Activated T-cell treated with anti-CD3 and anti-CD28 coated beads, Interleukin-2, amount 50 U/mL, for 4 hours (primary cell): ENCODE measurements around the gene TULP4. TPM values are rescaled to one million over a fixed set of nuclear protein-coding genes. Genes with fewer than 3 reads are reported as not detected.

Experiments used
- ATAC-seq, 2 donors: fragments of 200-7000 bp; cut with Tn5 transposase; one replicate each; pipeline ENCODE4 v1.10.0; 2021
- DNase-seq: peaks from one replicate; pipeline ENCODE4 v3.0.0-alpha.2; 2020
- H3K27me3 Mint-ChIP-seq: one replicate; pipeline ENCODE4 v1.8.0; 2021; ENCODE audit warnings: low read depth, mixed read lengths
- H3K36me3 Mint-ChIP-seq: one replicate; pipeline ENCODE4 v1.8.0; 2022; ENCODE audit warnings: mixed read lengths; ENCODE audit not compliant: insufficient read depth
- H3K4me1 Mint-ChIP-seq: one replicate; pipeline ENCODE4 v1.8.0; 2021; ENCODE audit warnings: low read depth, mixed read lengths
- H3K4me3 Mint-ChIP-seq: one replicate; pipeline ENCODE4 v1.8.0; 2021; ENCODE audit warnings: mild to moderate bottlenecking, moderate library complexity, mixed read lengths
- H3K9me3 Mint-ChIP-seq: one replicate; pipeline ENCODE4 v1.8.0; 2021; ENCODE audit warnings: mixed read lengths
- total RNA-seq, 3 donors: library from RNA; stranded (reverse); gene quantifications; one replicate each; pipeline ENCODE4 v1.2.1, GENCODE V29; 2021

TULP4 gene
- total RNA-seq, 3 donors from 2014 or later = 23.4 to 24.8 (median 23.9) TPM

DNA sequence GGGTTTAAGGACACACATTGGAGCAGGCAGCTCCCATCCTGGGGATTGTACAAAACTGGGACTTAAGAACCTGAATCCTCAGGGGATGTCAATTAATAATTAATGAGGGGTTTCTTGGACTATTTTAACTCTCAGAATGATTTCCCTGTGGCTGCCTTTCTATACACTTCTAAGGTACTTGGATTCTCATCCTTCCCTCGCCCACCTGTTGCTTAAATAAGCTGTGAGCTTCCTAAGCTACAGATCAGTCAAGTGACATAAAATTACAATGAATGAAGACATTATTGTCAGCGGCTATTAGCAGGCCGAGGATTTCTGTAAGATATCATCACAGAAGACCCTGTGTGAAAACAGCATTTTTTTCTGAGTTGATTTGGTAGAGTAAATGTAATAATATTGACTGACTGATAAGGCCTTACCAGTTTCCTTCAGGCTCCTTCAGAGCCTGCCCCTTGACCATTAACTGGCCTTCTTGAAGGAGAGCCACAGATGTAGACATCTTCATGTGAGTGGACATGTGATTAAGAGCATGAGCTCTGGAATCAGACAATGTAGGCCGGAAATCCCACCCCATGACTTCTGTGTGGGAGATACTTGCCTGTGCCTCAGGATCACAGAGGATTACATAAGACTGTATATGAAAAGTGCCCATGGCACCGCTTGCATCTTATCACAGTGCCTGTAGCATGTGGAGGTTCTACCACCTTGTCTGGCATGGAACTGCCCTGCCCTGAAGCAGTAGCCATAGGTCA is 101.7 kb downstream of the TULP4 start:
- Mint-ChIP-seq H3K4me3 (no peak overlapping the region), H3K9me3 (no peaks in the 10 kb centered on the region)
- no peak for ATAC-seq

DNA sequence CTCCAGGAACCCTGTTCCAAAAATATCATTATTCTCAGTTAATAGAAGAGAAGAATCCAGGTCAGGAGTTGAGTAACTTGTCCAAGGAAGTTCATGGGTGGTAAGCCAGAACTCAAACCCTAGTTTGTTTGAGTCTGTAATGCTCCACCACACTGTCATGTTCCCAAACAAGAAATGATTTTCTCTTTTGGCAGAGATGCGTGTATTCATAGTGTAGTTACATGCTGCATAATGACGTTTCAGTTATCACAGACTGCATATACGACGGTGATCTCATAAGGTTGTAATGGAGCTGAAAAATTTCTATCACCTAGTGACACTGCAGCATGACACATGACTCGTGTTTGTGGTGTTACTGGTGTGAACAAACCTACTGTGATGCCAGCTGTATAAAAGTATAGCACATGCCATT is 102.6 kb downstream of the TULP4 start:
- H3K4me3 Mint-ChIP-seq = no peak overlapping the region
- DNase-seq (no peak), ATAC-seq (no peak)
- H3K4me1 Mint-ChIP-seq = no peaks in the 10 kb centered on the region
- peaks cover 27% of the 10 kb centered on the region for H3K36me3 Mint-ChIP-seq
- no peaks in the 10 kb centered on the region for H3K9me3 Mint-ChIP-seq
- H3K27me3 Mint-ChIP-seq = no peaks in the 10 kb centered on the region

More for the DNA sequence above, 101.7 kb downstream of the TULP4 start:
- Mint-ChIP-seq H3K27me3 (no peaks in the 10 kb centered on the region), H3K4me1 (peaks cover 5% of the 10 kb centered on the region), H3K36me3 (peaks cover 22% of the 10 kb centered on the region)
- no peak for DNase-seq

DNA sequence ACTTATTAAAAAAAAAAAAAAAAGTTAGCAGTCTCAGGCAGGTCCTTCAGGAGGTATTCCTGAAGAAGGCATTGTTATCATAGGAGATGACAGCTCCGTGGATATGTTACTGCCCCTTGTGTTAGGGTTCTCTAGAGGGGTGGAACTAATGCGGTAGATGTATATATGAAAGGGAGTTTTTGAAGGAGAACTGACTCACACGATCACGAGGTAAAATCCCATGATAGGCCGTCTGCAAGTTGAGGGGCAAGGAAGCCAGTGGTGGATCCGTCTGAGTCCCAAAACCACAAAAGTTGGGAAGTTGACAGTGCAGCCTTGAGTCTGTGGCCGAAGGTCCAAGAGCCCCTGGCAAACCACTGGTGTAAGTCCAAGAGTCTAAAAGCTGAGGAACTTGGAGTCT is 103.4 kb downstream of the TULP4 start:
- no peaks in the 10 kb centered on the region for H3K4me1 Mint-ChIP-seq
- DNase-seq (no peak), ATAC-seq (no peak)
- H3K27me3 Mint-ChIP-seq = no peaks in the 10 kb centered on the region
- no peaks in the 10 kb centered on the region for H3K9me3 Mint-ChIP-seq
- no peak overlapping the region for H3K4me3 Mint-ChIP-seq
- H3K36me3 Mint-ChIP-seq = peaks cover 27% of the 10 kb centered on the region

DNA sequence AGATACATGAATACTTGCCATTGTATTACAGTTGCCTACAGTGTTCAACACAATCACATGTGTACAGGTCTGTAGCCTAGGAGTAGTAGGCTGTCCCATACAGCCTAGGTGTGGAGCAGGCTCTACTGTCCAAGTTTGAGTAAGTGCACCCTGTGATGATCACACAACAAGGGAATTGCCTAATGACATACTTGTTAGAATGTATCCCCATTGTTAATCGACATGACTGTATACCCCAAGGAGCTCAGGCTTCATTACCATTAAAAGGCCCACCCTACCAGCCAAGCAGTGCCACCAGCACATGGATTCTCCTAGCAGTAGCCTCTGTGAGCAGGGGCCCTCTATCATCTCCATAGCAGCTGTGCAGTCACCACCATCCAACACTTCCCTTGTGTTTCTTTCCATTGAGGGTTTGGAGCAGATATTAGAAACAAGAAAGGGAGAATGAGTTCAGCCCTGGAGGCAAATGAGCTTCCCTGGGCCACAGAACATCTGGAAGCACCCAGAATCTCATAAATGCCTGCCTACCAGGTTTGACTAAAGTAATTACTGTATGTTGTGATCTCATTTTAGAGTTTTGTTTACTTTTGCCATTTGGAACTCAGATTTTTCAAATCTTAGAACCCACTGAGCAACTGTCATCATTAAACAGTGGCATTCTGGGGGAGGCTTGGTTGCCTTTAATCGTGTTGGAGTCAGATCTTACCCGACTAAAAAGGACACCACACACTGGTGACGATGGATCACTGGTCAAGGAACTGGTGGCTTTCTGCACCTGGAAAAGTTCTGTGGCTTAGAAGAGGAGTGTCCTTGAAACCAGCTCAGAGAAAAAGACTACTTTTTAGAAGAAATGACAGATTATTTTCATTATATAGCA is 104.9 kb downstream of the TULP4 start:
- no peak for ATAC-seq
- Mint-ChIP-seq H3K27me3 (no peaks in the 10 kb centered on the region), H3K9me3 (no peaks in the 10 kb centered on the region), H3K4me1 (no peaks in the 10 kb centered on the region), H3K4me3 (no peak overlapping the region), H3K36me3 (peaks cover 27% of the 10 kb centered on the region)
- no peak for DNase-seq

DNA sequence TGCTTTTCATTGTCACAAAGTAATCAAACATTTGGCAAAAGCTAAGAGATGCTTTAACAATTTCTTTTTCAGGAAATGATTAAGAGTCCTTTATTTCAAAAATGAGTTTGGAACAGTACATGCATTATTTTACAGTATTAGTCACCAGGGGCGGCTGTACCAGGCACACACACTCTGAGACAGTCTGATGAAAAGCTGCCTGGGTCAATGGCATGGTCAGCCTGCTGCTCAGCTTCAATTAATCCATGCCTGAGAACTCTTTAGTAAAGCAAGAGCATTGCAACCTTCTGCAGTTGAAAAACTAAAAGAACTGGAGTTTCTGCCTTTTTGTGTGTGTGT is 105.5 kb downstream of the TULP4 start:
- Mint-ChIP-seq H3K4me1 (no peaks in the 10 kb centered on the region), H3K4me3 (no peak overlapping the region), H3K36me3 (peaks cover 27% of the 10 kb centered on the region), H3K9me3 (no peaks in the 10 kb centered on the region), H3K27me3 (no peaks in the 10 kb centered on the region)
- no peak for DNase-seq
- ATAC-seq = no peak

DNA sequence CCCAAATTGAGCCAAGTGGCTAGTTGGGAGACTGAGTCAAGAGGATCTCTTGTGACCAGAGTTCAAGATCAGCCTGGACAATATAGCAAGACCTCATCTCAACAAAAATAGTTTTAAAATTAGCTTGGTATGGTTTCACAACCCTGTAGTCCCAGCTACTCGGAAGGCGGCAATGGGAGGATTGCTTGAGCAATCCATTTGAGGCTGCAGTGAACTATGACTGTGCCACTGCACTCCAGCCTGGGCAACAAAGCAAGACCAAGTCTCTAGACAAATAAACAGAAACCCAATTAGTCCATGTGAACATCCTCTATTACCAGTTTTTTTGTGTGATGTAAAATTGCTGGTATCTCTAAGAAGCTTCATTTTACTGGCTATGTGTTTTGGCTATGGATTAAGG is 106.2 kb downstream of the TULP4 start:
- ATAC-seq (no peak), DNase-seq (no peak)
- no peak overlapping the region for H3K4me3 Mint-ChIP-seq
- H3K27me3 Mint-ChIP-seq = no peaks in the 10 kb centered on the region
- no peaks in the 10 kb centered on the region for H3K9me3 Mint-ChIP-seq
- H3K4me1 Mint-ChIP-seq = no peaks in the 10 kb centered on the region
- H3K36me3 Mint-ChIP-seq = peaks cover 22% of the 10 kb centered on the region

DNA sequence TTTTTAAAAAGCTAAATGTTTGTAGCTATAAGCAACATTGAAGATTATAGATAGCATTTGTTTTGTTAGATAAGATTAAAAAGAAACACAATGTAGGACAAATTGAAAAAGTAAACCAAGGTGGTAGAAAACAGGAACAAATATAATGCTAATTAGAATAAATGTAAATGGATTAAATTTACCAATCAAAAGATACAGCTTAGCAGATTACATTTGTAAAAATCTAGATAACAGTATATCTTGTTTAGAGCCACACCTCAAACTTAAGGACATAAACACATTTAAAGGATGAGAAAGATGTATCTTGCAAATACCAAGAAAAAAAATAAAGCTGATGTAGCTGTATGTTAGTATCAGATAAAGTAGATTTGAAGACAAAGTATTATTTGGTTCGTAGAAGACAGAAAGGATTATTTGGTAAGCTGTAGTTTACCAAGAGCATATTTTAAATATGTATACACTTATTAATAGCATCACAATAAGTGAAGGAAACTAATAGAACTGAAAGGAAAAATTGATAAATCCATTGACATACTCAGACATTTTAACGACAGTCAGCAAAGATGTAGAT is 107.2 kb downstream of the TULP4 start:
- no peaks in the 10 kb centered on the region for H3K4me1 Mint-ChIP-seq
- ATAC-seq = no peak
- H3K4me3 Mint-ChIP-seq = no peak overlapping the region
- no peaks in the 10 kb centered on the region for H3K9me3 Mint-ChIP-seq
- no peaks in the 10 kb centered on the region for H3K27me3 Mint-ChIP-seq
- H3K36me3 Mint-ChIP-seq = peaks cover 21% of the 10 kb centered on the region
- no peak for DNase-seq

DNA sequence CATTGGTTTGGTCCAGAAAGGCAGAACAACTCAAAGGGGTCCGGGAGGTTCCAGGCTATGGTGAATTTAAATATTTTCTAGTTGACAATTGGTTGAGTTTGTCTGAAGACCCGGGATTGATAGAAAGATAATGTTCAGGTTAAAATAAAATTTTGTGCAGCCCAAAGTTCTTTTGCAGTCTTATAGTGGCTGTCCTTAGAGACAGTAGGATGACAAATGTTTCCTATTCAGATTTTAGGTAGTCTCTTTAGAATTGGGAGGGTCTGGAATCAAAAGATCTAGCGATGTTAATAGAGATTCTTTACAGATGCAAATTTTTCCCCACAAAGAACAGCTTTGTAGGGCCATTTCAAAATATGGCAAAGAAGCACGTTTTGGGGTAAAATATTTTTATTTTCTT is 109.1 kb downstream of the TULP4 start:
- H3K27me3 Mint-ChIP-seq = no peaks in the 10 kb centered on the region
- no peaks in the 10 kb centered on the region for H3K4me1 Mint-ChIP-seq
- no peak for DNase-seq
- peaks cover 20% of the 10 kb centered on the region for H3K36me3 Mint-ChIP-seq
- H3K4me3 Mint-ChIP-seq = no peak overlapping the region
- no peaks in the 10 kb centered on the region for H3K9me3 Mint-ChIP-seq
- no peak for ATAC-seq

DNA sequence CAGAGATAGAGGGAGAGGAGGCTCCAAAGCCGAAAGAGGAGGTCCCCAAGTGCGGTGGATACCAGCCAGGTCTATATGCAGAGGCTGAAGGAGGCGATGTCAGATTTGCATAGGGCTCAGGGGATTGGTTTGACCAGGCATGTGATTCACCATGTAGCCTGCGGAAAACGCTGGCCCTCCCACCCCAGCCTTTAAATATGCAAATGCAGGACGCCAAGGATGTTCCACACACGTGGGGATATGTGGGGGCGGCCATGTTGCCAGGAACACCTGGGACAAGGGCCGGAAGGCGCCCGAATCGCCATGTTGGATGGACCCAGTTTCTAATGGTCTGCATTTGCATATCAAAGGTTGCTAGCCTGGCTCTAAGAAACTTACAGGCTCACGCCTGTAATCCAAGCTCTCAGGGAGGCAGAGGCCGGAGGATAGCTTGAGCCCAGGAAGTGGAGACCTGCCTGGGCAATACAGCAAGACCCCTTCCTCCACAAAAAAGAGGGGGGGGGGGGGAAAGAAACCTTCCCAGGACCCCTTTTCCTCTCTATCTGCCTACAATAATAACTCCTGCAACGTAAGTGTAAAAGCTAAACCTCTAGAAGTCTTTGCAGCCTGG is 110.5 kb downstream of the TULP4 start:
- ATAC-seq = no peak
- Mint-ChIP-seq H3K9me3 (no peaks in the 10 kb centered on the region), H3K4me3 (no peak overlapping the region), H3K4me1 (no peaks in the 10 kb centered on the region), H3K27me3 (no peaks in the 10 kb centered on the region), H3K36me3 (peaks cover 15% of the 10 kb centered on the region)
- no peak for DNase-seq

DNA sequence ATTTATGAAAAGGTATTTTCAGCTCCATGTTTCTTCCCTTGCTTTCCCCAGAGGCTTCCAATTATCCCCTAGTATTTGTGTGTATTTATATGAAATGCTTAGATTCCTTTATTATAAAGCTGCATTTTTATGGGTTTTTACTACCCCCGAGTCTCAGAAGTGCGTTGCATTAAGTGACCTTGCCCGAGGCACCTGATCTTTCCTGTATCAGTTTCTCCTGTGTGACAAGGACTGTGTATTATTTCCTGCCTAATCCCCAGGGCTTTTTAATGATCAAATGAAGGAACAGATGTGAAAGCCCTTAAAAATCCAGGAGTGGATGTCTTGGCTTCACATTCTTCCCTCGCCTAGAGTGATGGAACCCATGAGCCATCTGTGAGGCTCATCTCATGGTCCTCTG is 118.8 kb downstream of the TULP4 start:
- DNase-seq (no peak), ATAC-seq (no peak)
- Mint-ChIP-seq H3K9me3 (no peaks in the 10 kb centered on the region), H3K4me1 (no peaks in the 10 kb centered on the region), H3K36me3 (peaks cover 40% of the 10 kb centered on the region), H3K4me3 (no peak overlapping the region), H3K27me3 (no peaks in the 10 kb centered on the region)

DNA sequence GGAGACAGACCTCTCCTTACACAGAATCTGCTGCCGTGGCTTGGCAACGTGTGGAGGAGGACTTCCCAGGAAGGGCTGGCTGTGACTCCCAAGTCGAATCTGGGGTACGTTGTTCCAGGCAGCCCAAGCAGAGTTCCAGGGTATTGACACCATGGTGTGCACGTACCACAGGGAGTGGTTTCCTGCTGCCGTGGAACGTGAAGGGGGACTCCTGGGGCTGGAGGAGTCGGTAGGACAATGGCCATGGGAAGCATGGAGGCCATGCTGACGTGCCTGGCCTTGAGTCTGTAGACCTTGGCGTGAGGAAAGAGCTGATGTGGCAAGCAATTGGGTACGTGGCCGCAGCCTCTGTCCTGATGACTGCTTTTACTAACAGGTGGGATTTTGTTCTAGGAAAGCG is 119.3 kb downstream of the TULP4 start:
- DNase-seq (no peak), ATAC-seq (no peak)
- H3K36me3 Mint-ChIP-seq = peaks cover 37% of the 10 kb centered on the region
- no peaks in the 10 kb centered on the region for H3K27me3 Mint-ChIP-seq
- no peaks in the 10 kb centered on the region for H3K4me1 Mint-ChIP-seq
- H3K4me3 Mint-ChIP-seq = no peak overlapping the region
- no peaks in the 10 kb centered on the region for H3K9me3 Mint-ChIP-seq

DNA sequence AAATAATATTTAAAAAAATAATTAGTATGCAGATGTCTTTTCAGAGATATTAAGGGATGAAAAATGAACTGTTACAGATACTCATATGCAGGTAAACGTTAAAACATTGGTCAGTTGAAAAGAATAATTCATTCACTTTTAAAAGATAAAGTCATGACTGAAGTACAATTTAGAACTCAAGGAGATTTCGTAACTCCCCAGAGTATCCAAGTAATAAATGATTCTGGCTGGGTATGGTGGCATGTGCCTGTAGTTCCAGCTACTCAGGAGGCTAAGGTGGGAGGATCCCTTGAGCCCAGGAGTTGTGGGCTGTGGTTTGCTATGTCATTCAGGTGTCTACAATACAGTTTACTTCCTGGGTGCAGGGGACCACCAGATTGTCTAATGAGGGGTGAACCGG is 125.3 kb downstream of the TULP4 start:
- DNase-seq (no peak), ATAC-seq (no peak)
- Mint-ChIP-seq H3K4me3 (no peak overlapping the region), H3K9me3 (no peaks in the 10 kb centered on the region), H3K4me1 (no peaks in the 10 kb centered on the region), H3K36me3 (peaks cover 22% of the 10 kb centered on the region), H3K27me3 (no peaks in the 10 kb centered on the region)

DNA sequence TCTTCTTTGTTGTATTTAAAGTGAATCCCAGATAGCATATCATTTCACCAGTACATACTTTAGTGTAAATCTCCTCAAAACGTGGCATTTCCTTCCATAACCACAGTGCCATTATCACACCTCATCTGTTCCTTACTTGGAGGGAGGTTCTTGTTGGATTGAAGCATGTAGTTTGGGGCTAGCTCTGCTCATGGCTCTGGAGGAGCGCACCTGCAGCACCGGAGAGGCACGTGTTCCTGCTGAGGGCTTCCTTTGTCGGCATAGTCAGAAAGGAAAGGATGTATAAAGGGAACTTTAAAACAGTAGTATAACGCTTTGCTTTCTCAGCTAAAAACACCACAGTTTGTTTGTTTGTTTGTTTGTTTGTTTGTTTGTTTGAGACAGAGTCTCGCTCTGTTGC is 126.0 kb downstream of the TULP4 start:
- Mint-ChIP-seq H3K27me3 (no peaks in the 10 kb centered on the region), H3K4me1 (no peaks in the 10 kb centered on the region), H3K9me3 (no peaks in the 10 kb centered on the region), H3K36me3 (peaks cover 19% of the 10 kb centered on the region), H3K4me3 (no peak overlapping the region)
- no peak for DNase-seq
- ATAC-seq = no peak

DNA sequence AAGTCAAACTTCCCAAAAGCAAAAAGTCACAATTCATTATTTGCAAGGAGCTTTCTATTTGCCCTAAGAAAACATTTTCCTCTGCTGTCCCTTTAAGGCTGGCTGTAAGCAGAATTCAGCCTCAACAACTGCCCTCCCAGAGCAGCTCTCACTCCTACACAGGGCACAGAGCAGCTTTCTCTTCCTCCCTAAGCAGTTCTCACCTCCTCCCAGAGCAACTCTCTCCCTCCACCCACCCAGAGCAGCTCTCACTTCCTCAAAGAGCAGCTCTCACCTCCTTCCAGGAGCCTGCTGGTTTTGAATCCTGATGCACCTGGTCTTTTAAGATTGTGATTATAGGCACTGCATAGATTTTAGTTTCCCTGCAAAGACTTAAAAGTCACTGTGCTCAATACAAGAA is 127.0 kb downstream of the TULP4 start:
- Mint-ChIP-seq H3K4me1 (no peaks in the 10 kb centered on the region), H3K27me3 (no peaks in the 10 kb centered on the region), H3K36me3 (peaks cover 19% of the 10 kb centered on the region), H3K9me3 (no peaks in the 10 kb centered on the region), H3K4me3 (no peak overlapping the region)
- ATAC-seq (no peak), DNase-seq (no peak)
